NCI-H526 treated with DMSO at 0.1 percent for 48 hours (cell line): ENCODE results near the gene PSAT1.
A peak's percentile ranks its signal among the peaks of the same experiment; 100 is the strongest.
"Not testable (repeated sequence)": the region's sequence is repeated elsewhere in the genome, so short reads cannot be mapped to it uniquely, and the experiment has no call there.

Experiments used
- DNase-seq: peaks from one replicate; lab custom pipeline; 2025; lab: John Stamatoyannopoulos, UW

PSAT1 gene

GRCh38 chr9:78296893-78297671 lies at the start of gene PSAT1:
Gene PSAT1, plus strand, starts transcription at chr9:78297125. Its CDS starts 86 bp downstream, at chr9:78297211.
- peak; percentile 71 for DNase-seq

DNA sequence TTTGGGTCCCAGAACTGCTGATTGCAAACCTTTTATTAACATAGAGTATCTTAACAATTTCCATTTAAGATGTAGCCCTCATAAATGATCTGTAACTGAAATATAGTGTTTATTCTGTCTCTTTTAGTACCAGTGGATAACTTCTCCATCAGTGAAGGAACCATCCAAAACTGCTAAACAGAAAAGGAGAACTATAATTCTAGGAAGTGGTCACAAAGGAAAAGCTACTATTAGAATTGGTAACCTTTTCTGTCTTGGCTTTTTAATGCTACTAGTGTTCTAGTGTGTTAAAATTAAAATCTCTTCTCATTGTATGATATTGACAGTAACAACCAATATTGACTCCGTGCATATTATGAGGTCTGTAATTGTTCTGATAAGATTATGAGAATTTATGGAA lies 48.3 kb upstream of the PSAT1 start:
- DNase-seq = no peak

DNA sequence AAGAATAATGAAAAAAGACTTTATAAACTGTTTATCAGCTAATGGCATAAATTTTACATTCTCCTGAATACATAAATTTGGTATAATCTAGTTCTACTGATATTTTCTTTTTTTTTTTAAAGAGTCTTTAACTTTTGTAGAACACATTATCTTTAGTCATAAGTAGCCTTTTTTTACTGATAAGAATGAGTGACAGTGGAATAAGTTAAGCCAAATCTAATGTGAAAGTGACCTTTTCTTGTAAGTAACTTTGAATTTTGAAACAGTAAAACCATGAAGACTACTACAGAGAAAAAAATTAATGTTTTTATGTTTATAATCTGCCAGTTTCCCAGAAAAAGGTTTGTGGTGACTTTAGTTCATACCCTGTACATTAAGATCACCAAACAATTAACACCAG lies 47.4 kb upstream of the PSAT1 start:
- no peak for DNase-seq

DNA sequence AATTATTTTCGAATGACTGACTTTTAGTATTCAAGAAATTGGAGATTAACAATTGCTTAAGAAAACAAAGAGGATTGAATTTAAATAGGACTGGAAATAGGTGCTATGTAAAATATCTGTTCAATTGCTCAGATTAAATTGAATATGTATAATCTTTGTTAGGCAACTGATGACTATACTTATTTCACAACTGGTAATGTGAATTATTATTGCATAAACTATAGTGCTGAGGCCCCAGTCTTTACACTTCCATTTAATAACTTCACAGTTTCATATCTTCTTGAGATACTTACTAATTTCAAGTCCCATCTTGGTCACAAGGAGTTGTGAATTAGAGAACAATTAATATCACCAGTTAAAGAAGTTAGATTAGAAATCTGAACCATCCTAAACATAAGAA lies 44.3 kb upstream of the PSAT1 start:
- no peak for DNase-seq

DNA sequence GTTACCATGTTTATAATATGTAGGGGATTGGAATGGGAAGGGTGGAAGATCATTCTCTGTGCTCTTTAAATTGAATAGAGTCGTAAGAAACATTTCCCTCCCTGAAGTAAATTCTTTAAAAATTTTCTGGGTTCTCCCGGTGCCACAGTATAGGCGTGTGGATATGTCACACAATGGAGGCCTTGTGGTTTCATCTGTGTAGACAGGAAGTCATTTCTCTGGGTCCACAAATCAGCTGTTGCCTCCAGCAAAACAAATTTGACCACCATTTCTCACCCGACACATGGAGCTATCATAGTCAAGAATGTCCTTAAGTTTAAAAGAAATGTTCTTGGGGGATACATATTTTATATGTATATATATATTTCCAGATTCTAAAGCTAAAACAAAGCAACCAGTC lies 43.6 kb upstream of the PSAT1 start:
- no peak for DNase-seq

GRCh38 chr9:78261403-78262001 lies 35.4 kb upstream of the PSAT1 start:
- DNase-seq = no peak

DNA sequence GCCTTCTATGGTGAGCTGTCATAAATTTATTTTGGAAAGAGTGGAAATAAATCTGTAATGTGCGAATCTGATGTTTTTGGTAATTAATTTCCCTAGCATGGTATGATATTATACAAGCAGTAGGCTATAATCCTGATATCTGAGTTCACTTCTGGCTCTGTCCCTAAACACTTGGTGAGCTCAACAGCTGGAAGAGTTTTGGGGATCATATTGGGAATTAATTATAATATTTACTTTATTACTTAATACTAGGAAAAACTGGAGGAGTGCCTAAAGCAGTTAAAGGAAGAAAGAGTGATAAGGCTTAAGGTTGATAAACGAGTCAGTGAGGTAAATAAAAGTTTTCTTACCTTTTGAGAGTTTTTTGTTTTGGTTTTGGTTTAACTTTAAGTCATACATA lies 34.3 kb upstream of the PSAT1 start:
- no peak for DNase-seq

DNA sequence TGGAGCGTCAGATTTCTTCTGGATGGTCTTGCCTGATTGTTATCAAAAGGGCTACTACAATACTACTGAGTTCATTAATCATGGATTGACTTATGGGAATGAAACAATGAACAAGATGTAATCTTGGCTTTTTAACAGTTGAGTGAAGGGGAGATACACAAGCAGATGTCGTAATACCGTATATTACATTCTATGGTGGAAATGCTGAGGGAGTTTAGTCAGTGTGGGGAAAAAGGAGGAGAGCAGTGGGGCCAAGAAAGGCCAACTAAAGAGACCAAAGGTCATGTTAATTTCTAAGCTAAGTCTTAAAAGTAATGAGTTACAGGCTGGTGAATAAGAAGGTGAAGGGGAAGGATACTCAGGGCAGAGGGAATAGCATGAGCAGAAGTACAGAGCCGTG lies 29.0 kb upstream of the PSAT1 start:
- DNase-seq = no peak

GRCh38 chr9:78269784-78270183 lies 27.1 kb upstream of the PSAT1 start:
- no peak for DNase-seq

DNA sequence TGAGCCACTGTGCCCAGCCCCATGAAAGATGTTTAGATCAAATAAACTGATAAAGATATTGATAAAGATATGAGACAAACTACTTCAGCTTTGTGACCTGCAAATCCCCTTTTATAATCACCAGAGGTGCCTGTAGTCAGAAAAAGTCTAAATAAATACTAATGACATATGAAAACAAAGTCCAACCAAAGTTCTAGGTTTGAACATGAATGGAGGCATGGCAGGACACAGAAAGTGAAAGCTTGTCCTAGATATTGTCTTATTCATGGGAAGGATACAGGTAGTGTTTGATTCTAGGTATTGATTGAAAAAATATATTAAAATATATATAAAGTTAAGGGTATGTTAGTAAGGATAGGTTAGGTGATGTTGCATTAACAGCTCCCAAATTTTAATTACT lies 24.6 kb upstream of the PSAT1 start:
- no peak for DNase-seq

- no peak for DNase-seq
These were observed 23.2 kb upstream of the PSAT1 start for GRCh38 chr9:78273761-78274160.

DNA sequence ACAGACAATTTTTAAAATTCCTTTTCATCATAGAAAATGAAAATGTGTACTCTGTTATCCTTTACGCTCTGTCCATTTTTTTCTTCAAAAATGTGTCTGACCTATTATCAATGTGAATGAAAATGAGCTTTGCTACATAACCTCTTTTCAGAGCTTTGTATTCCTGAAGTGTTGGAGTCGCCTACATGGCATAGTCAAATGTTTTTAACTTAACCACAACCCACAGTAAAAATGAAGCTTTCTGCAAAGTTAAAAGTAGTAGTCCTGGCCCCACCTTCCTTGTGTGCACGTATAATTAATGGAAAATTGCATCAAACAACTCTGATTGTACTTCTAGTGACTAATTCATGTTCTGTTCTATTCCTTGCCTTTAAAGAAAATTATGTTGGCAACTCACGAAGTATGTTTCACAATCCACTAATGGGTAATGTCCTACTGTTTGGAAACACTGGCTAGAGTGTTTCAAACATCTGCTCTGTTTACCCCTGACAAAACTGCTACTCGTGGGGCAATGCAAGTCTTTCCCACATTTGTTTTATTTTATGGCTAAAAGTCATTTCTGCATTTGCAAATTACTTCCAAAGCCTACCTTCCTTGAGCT lies 18.6 kb upstream of the PSAT1 start:
- no peak for DNase-seq

- no peak for DNase-seq
These were observed 18.1 kb upstream of the PSAT1 start for GRCh38 chr9:78278801-78279200.

DNA sequence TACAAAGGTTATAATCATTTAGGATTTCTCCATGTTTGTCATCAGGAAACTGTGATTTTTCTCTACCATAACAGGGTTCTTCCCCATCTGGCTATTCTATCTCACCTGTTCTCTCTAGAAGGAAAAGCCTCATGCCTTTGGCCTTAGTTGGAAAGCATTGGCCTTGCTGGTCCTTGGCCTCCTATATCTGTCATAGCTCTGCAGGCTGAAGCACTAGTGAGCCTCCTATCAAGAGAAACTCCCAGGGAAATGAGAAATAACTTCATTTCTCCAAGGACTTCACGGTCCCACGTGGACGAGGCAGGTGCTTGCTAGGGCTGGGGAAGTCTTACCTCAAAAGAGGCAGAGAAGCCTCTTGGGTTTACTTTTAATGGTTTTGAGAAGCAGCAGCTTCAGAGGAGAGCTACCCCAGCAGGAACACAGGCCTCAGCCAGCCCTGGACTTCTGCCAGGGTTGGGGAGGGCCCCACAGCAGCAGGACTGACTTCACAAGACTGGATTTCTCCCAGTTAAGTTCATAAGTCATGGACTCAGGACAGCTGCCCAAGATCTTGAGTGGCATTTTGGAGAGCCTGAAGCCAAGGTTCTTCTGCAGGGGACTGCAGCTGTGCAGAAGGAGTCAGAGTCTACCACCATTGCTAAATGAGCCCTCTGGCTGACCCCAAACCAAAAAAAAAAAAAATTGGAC lies 15.8 kb upstream of the PSAT1 start:
- no peak for DNase-seq

- DNase-seq = not testable (repeated sequence)
These were observed 12.7 kb upstream of the PSAT1 start for GRCh38 chr9:78284181-78284580.

GRCh38 chr9:78286125-78286524 lies 10.8 kb upstream of the PSAT1 start:
- no peak for DNase-seq

GRCh38 chr9:78286946-78287388 lies 10.0 kb upstream of the PSAT1 start:
- no peak for DNase-seq

GRCh38 chr9:78288214-78288892 lies 8.6 kb upstream of the PSAT1 start:
- no peak for DNase-seq

DNA sequence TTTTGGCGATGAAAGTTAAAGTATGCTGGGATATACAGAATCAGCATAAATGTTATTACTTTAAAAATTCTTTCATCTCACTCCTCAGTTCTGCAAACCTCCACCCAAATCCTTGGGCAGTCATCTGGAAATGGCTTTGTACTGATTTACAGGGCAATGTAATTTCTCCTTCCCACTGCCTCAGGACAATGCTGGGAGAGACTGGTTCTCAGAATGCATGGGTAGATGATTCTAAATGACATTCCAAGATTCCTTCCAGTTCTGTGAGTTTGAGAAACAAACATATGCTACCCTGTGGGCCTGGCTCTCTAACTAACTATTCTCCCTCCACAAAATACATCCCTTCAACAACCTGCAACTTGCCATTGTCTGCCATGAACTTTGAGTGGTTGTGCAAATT lies 7.5 kb upstream of the PSAT1 start:
- DNase-seq = no peak

GRCh38 chr9:78291240-78291925 lies 5.5 kb upstream of the PSAT1 start:
- no peak for DNase-seq

DNA sequence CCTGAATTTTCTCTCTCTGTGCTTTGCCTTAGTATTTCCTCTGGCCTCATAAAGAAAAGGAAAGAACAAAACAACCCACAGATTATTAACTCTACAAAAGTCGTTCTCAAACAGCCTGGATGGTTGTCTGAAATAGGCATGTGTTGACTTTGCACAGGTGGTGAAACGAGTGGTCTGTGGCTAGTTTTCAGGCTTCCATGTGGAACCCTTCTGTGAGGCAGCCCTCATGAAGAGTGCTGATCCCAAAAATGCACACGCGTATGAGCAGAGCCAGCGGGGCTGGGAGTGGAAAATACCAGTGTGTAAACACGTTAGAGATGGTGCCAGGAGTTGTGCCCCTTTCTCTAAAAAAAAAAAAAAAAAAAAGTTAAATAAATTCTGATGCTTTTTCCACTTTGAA lies 4.9 kb upstream of the PSAT1 start:
- no peak for DNase-seq
